B cell (primary cell): ENCODE data around the gene RGS10. TPM values are rescaled to one million over a fixed set of nuclear protein-coding genes. Genes with fewer than 3 reads are reported as not detected.

Source experiments
- ATAC-seq: fragments of 200-7000 bp; cut with Tn5 transposase; one replicate; pipeline ENCODE4 v1.10.0; 2021; ENCODE audit warnings: low read depth, mild to moderate bottlenecking, moderate number of reproducible peaks, moderate library complexity
- CTCF ChIA-PET: fragments of 350-600 bp; sonication (Branson Sonifier 250); formaldehyde crosslinking; loops from one replicate; lab custom pipeline; 2021; ENCODE audit warnings: antibody characterized with exemption, inconsistent platforms; lab: Charles Lee
- POLR2A ChIA-PET: fragments of 350-600 bp; sonication (Branson Sonifier 250); formaldehyde crosslinking; loops from one replicate; lab custom pipeline; 2021; ENCODE audit warnings: antibody characterized with exemption; lab: Charles Lee
- DNase-seq: peaks from one replicate; pipeline ENCODE4 v3.0.0; 2013
- H2AFZ ChIP-seq: 2 replicates; pipeline ENCODE4 v1.6.1; 2012; ENCODE audit warnings: mild to moderate bottlenecking, low read depth, low read length; ENCODE audit not compliant: insufficient read depth, poor library complexity, severe bottlenecking
- H3K27ac ChIP-seq, 2 donors: 1 replicate in 1 of 2; 2 replicates in 1 of 2; pipeline ENCODE4 v1.5.1; 2012 to 2013; ENCODE audit warnings: low read length in 2 of 2, mild to moderate bottlenecking in 2 of 2, moderate library complexity in 1 of 2
- H3K27me3 ChIP-seq, 4 experiments: fragments of 200-600 bp in 1 of 4; sonication (generic) in 1 of 4; replicated peaks in 1 of 4; 1 replicate in 2 of 4; 2 replicates in 2 of 4; pipeline versions ENCODE4 v1.6.1 to v1.7.0; 2013 to 2016; ENCODE audit warnings: low read length in 3 of 4, mild to moderate bottlenecking in 2 of 4, mixed read lengths in 1 of 4, moderate library complexity in 1 of 4; ENCODE audit not compliant: insufficient read depth in 4 of 4, control insufficient read depth in 3 of 4; ENCODE audit errors: control extremely low read depth in 1 of 4
- H3K36me3 ChIP-seq, 2 experiments: replicated peaks in 1 of 2; 1 replicate in 1 of 2; 2 replicates in 1 of 2; pipeline versions ENCODE4 v1.6.1 to v1.7.1; 2013; ENCODE audit warnings: low read length in 1 of 2; ENCODE audit not compliant: insufficient read depth in 2 of 2, control insufficient read depth in 1 of 2; ENCODE audit errors: control extremely low read depth in 1 of 2, extremely low read depth in 1 of 2
- H3K4me1 ChIP-seq, 2 donors: fragments of 200-600 bp in 1 of 2; sonication (generic) in 1 of 2; 1 replicate in 1 of 2; 2 replicates in 1 of 2; pipeline versions ENCODE4 v1.5.1 to v1.6.1; 2013 to 2017; ENCODE audit warnings: low read length in 2 of 2; ENCODE audit not compliant: control insufficient read depth in 2 of 2, insufficient read depth in 2 of 2
- H3K4me2 ChIP-seq: replicated peaks from 2 replicates; pipeline ENCODE3; 2012; ENCODE audit warnings: mild to moderate bottlenecking, low read depth, low read length; ENCODE audit not compliant: poor library complexity, severe bottlenecking
- H3K4me3 ChIP-seq, 5 experiments: fragments of 200-600 bp in 1 of 5; sonication (generic) in 1 of 5; 1 replicate in 3 of 5; 2 replicates in 2 of 5; pipeline versions ENCODE4 v1.5.1 to v1.7.0; 2011 to 2016; ENCODE audit warnings: low read length in 4 of 5, mild to moderate bottlenecking in 4 of 5, low read depth in 2 of 5, control low read depth in 1 of 5, moderate library complexity in 1 of 5; ENCODE audit not compliant: insufficient read depth in 1 of 5; ENCODE audit errors: control extremely low read depth in 1 of 5, extremely low read depth in 1 of 5
- H3K79me2 ChIP-seq: fragments of 200-600 bp; sonication (generic); one replicate; pipeline ENCODE4 v1.6.0; 2016; ENCODE audit warnings: low read length; ENCODE audit not compliant: control insufficient read depth, insufficient read depth
- H3K9ac ChIP-seq: fragments of 200-600 bp; sonication (generic); 2 replicates; pipeline ENCODE4 v1.6.1; 2017; ENCODE audit warnings: mild to moderate bottlenecking, low read length, moderate library complexity
- H3K9me3 ChIP-seq, 3 donors: one replicate each; pipeline versions ENCODE4 v1.6.1 to v1.7.1; 2013; ENCODE audit warnings: low read length in 2 of 3; ENCODE audit not compliant: control insufficient read depth in 2 of 3, insufficient read depth in 1 of 3; ENCODE audit errors: control extremely low read depth in 1 of 3
- H4K20me1 ChIP-seq: 2 replicates; pipeline ENCODE4 v1.6.0; 2012; ENCODE audit warnings: mild to moderate bottlenecking, low read length; ENCODE audit not compliant: insufficient read depth, control insufficient read depth, poor library complexity, severe bottlenecking
- H3K27ac Mint-ChIP-seq: one replicate; pipeline ENCODE4 v1.8.0; 2021; ENCODE audit warnings: mixed read lengths
- H3K27me3 Mint-ChIP-seq: one replicate; pipeline ENCODE4 v1.8.0; 2021; ENCODE audit warnings: mixed read lengths
- H3K4me1 Mint-ChIP-seq: one replicate; pipeline ENCODE4 v1.8.0; 2021; ENCODE audit warnings: mixed read lengths
- H3K4me3 Mint-ChIP-seq: one replicate; pipeline ENCODE4 v1.8.0; 2021; ENCODE audit warnings: mixed read lengths
- H3K9me3 Mint-ChIP-seq: one replicate; pipeline ENCODE4 v1.8.0; 2022; ENCODE audit warnings: mixed read lengths; ENCODE audit not compliant: insufficient read depth
- EZH2 ChIP-seq: IDR thresholded peaks from 2 replicates; pipeline ENCODE4 v1.6.1; 2012; ENCODE audit warnings: borderline replicate concordance, low read depth, mild to moderate bottlenecking, moderate library complexity, low read length; ENCODE audit not compliant: insufficient read depth, poor library complexity, severe bottlenecking
- WGBS: methylation state at CpG from one replicate; pipeline ENCODE4 v1.1.5; 2013; ENCODE audit warnings: missing lambda C conversion rate; ENCODE audit not compliant: insufficient coverage; 5-methylcytosine and 5-hydroxymethylcytosine counted together
- intact Hi-C: fragments of 100-400 bp; cut with micrococcal nuclease; formaldehyde crosslinking; loops from one replicate; pipeline ENCODE4 v1.10.0; 2022
- polyA plus RNA-seq: library from polyadenylated mRNA; depleted of rRNA; stranded (reverse); fragments of >200 nt; gene quantifications from 2 replicates; pipeline ENCODE4 v1.2.3, GENCODE V29; 2012
- total RNA-seq, 2 donors: library from RNA; stranded (reverse); fragments of 120-200 nt in 1 of 2; gene quantifications; 1 replicate in 1 of 2; 2 replicates in 1 of 2; pipeline versions ENCODE4 v1.2.3 to v1.2.4, GENCODE V29; 2013 to 2022
- TF ChIP-seq, protein P1 (sequence below): fragments of 200-600 bp; IDR thresholded peaks from one replicate; pipeline ENCODE4 v1.8.0; 2022; ENCODE audit warnings: antibody characterized with exemption, mild to moderate bottlenecking

RGS10 gene
- total and polyA plus RNA-seq, 2 donors (not counting 1 experiment from before 2014, with no cell fraction given) = 10.9 to 20.3 TPM

DNA sequence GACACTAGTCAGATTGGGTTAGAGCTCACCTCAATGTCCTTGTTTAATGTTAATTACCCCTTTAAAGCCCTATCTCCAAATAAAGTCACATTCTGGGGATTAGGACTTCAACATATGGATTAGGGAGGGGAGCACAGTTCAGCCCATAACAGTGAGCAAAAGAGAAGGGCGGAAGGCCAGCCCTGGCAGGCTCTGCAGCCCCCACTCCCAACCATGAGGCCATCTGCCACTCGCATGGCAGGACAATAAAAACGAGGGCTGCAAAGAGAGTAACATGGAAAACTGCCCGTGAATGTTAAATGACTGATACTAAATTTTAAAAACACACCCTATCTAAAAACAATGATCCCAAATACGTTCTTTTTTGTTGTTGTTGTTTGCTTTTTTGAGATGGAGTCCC lies 38.7 kb downstream of the RGS10 start:
- WGBS = 100% methylated on average over 2 of the region's 5 CpGs
- H3K9ac ChIP-seq = no peak overlapping the region
- H4K20me1 ChIP-seq = no peaks in the 10 kb centered on the region
- H3K9me3 ChIP-seq = no peaks in the 10 kb centered on the region
- no peak overlapping the region for H3K4me3 ChIP-seq
- H3K4me1 Mint-ChIP-seq = peaks cover 15% of the 10 kb centered on the region
- H3K27ac ChIP-seq = no peak overlapping the region
- no peaks in the 10 kb centered on the region for H3K27me3 ChIP-seq
- no peak overlapping the region for H3K4me2 ChIP-seq
- peaks cover 13 to 16% of the 10 kb centered on the region in 2 donors for H3K4me1 ChIP-seq
- intact Hi-C loops = no loop called here
- DNase-seq (no peak), ATAC-seq (no peak)
- POLR2A ChIA-PET = no interaction called here
- H3K36me3 ChIP-seq = peaks cover 0 to 9% of the 10 kb centered on the region in 2 experiments
- H2AFZ ChIP-seq = no peak overlapping the region
- no peaks in the 10 kb centered on the region for H3K27me3 Mint-ChIP-seq
- no peak overlapping the region for H3K4me3 Mint-ChIP-seq
- H3K9me3 Mint-ChIP-seq = no peaks in the 10 kb centered on the region
- H3K27ac Mint-ChIP-seq = no peak overlapping the region
- TF ChIP-seq, protein P1, sequence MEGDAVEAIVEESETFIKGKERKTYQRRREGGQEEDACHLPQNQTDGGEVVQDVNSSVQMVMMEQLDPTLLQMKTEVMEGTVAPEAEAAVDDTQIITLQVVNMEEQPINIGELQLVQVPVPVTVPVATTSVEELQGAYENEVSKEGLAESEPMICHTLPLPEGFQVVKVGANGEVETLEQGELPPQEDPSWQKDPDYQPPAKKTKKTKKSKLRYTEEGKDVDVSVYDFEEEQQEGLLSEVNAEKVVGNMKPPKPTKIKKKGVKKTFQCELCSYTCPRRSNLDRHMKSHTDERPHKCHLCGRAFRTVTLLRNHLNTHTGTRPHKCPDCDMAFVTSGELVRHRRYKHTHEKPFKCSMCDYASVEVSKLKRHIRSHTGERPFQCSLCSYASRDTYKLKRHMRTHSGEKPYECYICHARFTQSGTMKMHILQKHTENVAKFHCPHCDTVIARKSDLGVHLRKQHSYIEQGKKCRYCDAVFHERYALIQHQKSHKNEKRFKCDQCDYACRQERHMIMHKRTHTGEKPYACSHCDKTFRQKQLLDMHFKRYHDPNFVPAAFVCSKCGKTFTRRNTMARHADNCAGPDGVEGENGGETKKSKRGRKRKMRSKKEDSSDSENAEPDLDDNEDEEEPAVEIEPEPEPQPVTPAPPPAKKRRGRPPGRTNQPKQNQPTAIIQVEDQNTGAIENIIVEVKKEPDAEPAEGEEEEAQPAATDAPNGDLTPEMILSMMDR = no peak
- no peak for TF ChIP-seq EZH2
- CTCF ChIA-PET = no interaction called here
- H3K79me2 ChIP-seq = no peaks in the 10 kb centered on the region

DNA sequence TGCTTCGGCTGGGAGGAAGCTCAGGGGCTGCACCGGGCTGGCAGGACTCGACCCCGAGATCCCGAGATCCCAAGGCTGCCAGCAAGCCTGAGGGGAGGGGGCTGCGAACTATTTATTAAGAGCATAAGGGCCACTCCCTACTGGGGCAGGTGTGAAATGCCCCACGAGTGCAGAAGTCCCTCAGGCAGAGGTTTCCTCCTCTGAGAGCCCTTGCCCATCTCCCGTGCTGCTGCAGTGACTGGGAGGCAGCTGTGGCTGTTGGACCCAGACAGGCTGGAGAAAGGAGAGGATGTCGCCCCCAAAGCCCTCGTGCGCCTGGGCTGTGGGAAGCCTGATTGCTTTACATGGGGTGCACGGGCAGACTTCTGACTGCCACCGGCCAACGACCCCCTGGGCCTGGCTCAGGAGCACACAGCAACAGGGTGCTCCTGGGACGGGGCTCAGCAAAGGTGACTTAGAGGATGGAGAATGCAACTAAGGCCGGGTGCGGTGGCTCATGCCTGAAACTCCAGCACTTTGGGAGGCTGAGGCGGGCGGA lies 39.8 kb downstream of the RGS10 start:
- H3K4me3 ChIP-seq = no peak overlapping the region
- no peak for ATAC-seq
- H3K4me1 Mint-ChIP-seq = peaks cover 15% of the 10 kb centered on the region

More for the DNA sequence above, 39.8 kb downstream of the RGS10 start:
- Mint-ChIP-seq H3K9me3 (no peaks in the 10 kb centered on the region), H3K4me3 (no peak overlapping the region), H3K27ac (no peak overlapping the region), H3K27me3 (no peaks in the 10 kb centered on the region)
- H4K20me1 ChIP-seq = no peaks in the 10 kb centered on the region
- TF ChIP-seq, protein P1 = no peak
- no peak for TF ChIP-seq EZH2
- whole genome bisulfite sequencing = 40% methylated on average over 14 of the region's 19 CpGs
- H3K4me2 ChIP-seq = peak overlapping the region; percentile 42
- CTCF ChIA-PET = no interaction called here
- no peaks in the 10 kb centered on the region for H3K79me2 ChIP-seq
- no peak overlapping the region for H3K27ac ChIP-seq
- no peak for DNase-seq
- POLR2A ChIA-PET = no interaction called here
- peak overlapping the region; percentile 31 for H2AFZ ChIP-seq
- intact Hi-C loops = no loop called here
- peaks cover 0 to 9% of the 10 kb centered on the region in 2 experiments for H3K36me3 ChIP-seq
- no peaks in the 10 kb centered on the region for H3K27me3 ChIP-seq
- H3K4me1 ChIP-seq = peaks cover 13 to 16% of the 10 kb centered on the region in 2 donors
- no peaks in the 10 kb centered on the region for H3K9me3 ChIP-seq
- no peak overlapping the region for H3K9ac ChIP-seq
